SK-N-SH (cell line): Measurements from ENCODE around the gene ZNF415. TPM values are rescaled to one million over a fixed set of nuclear protein-coding genes. Genes with fewer than 3 reads are reported as not detected.

Source experiments
- CTCF ChIA-PET: fragments of 300-600, 350-600 bp; formaldehyde crosslinking; extraction: SDS; loops from one replicate; lab custom pipeline; 2021; lab: Yijun Ruan, JAX
- POLR2A ChIA-PET: fragments of 350-600 bp; sonication (Branson Sonifier 250); formaldehyde crosslinking; extraction: SDS; loops from one replicate; lab custom pipeline; 2020; ENCODE audit warnings: antibody characterized with exemption, inconsistent platforms; lab: Yijun Ruan, JAX
- DNase-seq: peaks from one replicate; pipeline ENCODE4 v3.0.0; 2012
- H2AFZ ChIP-seq: fragments of 200-600 bp; sonication (generic); 2 replicates; pipeline ENCODE4 v1.8.1; 2016; ENCODE audit warnings: antibody characterized with exemption, mild to moderate bottlenecking, low read depth
- H3F3A ChIP-seq: fragments of 200-600 bp; sonication (generic); replicated peaks from 2 replicates; pipeline ENCODE3; 2016; ENCODE audit warnings: antibody characterized with exemption, mild to moderate bottlenecking; ENCODE audit not compliant: insufficient read depth
- H3K27ac ChIP-seq, 2 experiments: fragments of 200-500 bp in 1 of 2; fragments of 200-600 bp in 1 of 2; sonication (Bioruptor generic) in 1 of 2; sonication (generic), shearing (Covaris generic) in 1 of 2; 2 replicates each; pipeline versions ENCODE4 v1.5.1 to v1.6.1; 2014 to 2016; ENCODE audit warnings: low read depth in 2 of 2, inconsistent platforms in 1 of 2, low read length in 1 of 2, mild to moderate bottlenecking in 1 of 2, mixed read lengths in 1 of 2
- H3K27me3 ChIP-seq: fragments of 200-600 bp; sonication (generic), shearing (Covaris generic); 2 replicates; pipeline ENCODE4 v1.6.1; 2016; ENCODE audit warnings: mixed run types; ENCODE audit not compliant: insufficient read depth
- H3K36me3 ChIP-seq, 2 experiments: fragments of 200-500 bp in 1 of 2; fragments of 200-600 bp in 1 of 2; sonication (Bioruptor generic) in 1 of 2; sonication (generic) in 1 of 2; replicated peaks in 1 of 2; 2 replicates each; pipeline versions ENCODE3 to v1.5.1; 2014 to 2016; ENCODE audit warnings: low read length in 1 of 2, mild to moderate bottlenecking in 1 of 2; ENCODE audit not compliant: insufficient read depth in 2 of 2, control insufficient read depth in 1 of 2
- H3K4me1 ChIP-seq, 2 experiments: fragments of 200-500 bp in 1 of 2; fragments of 200-600 bp in 1 of 2; sonication (Bioruptor generic) in 1 of 2; sonication (generic), shearing (Covaris generic) in 1 of 2; 2 replicates each; pipeline versions ENCODE4 v1.5.1 to v1.6.1; 2014 to 2016; ENCODE audit warnings: low read depth in 1 of 2, low read length in 1 of 2, mixed run types in 1 of 2; ENCODE audit not compliant: insufficient read depth in 2 of 2, control insufficient read depth in 1 of 2
- H3K4me2 ChIP-seq: fragments of 200-600 bp; sonication (generic), shearing (Covaris generic); 2 replicates; pipeline ENCODE4 v1.6.1; 2017; ENCODE audit warnings: mixed run types
- H3K4me3 ChIP-seq, 2 experiments: fragments of 200-500 bp in 1 of 2; fragments of 200-600 bp in 1 of 2; sonication (Bioruptor generic) in 1 of 2; sonication (generic), shearing (Covaris generic) in 1 of 2; 2 replicates each; pipeline versions ENCODE4 v1.5.1 to v1.8.1; 2014 to 2016; ENCODE audit warnings: low read depth in 2 of 2, inconsistent platforms in 1 of 2, low read length in 1 of 2, mild to moderate bottlenecking in 1 of 2, mixed read lengths in 1 of 2, moderate library complexity in 1 of 2
- H3K79me2 ChIP-seq: fragments of 200-600 bp; sonication (generic); 2 replicates; pipeline ENCODE4 v1.8.1; 2017; ENCODE audit warnings: mild to moderate bottlenecking; ENCODE audit not compliant: insufficient read depth
- H3K9ac ChIP-seq: fragments of 200-600 bp; sonication (generic); 2 replicates; pipeline ENCODE4 v1.6.1; 2017; ENCODE audit warnings: mixed run types
- H3K9me2 ChIP-seq: fragments of 200-600 bp; sonication (generic); 2 replicates; pipeline ENCODE4 v1.6.1; 2017; ENCODE audit warnings: mixed run types
- H3K9me3 ChIP-seq: fragments of 200-600 bp; sonication (generic); 2 replicates; pipeline ENCODE4 v1.6.1; 2017; ENCODE audit warnings: mixed run types, mild to moderate bottlenecking, moderate library complexity
- H4K20me1 ChIP-seq: fragments of 200-600 bp; sonication (generic); 2 replicates; pipeline ENCODE4 v1.6.1; 2017; ENCODE audit warnings: mild to moderate bottlenecking, mixed run types; ENCODE audit not compliant: insufficient read depth
- FOSL2 ChIP-seq: IDR thresholded peaks from 2 replicates; pipeline ENCODE4 v1.4.0; 2012; ENCODE audit warnings: low read depth, mild to moderate bottlenecking, moderate library complexity, borderline replicate concordance
- FOXM1 ChIP-seq: IDR thresholded peaks from 2 replicates; pipeline ENCODE4 v1.4.0; 2012; ENCODE audit warnings: low read depth, mild to moderate bottlenecking
- GATA2 ChIP-seq: sonication (generic); formaldehyde crosslinking; IDR thresholded peaks from 2 replicates; pipeline ENCODE4 v1.5.0; 2020; ENCODE audit warnings: mild to moderate bottlenecking, missing genetic modification reagents
- JUND ChIP-seq: IDR thresholded peaks from 2 replicates; pipeline ENCODE4 v1.4.0; 2012
- MEF2A ChIP-seq: IDR thresholded peaks from 2 replicates; pipeline ENCODE4 v1.4.0; 2012; ENCODE audit warnings: low read depth, borderline replicate concordance
- MXI1 ChIP-seq: IDR thresholded peaks from 2 replicates; pipeline ENCODE4 v1.6.1; 2012; ENCODE audit warnings: mild to moderate bottlenecking, low read depth, low read length, improper control_type of control experiment
- NRF1 ChIP-seq: IDR thresholded peaks from 2 replicates; pipeline ENCODE4 v1.6.1; 2012; ENCODE audit warnings: low read depth, mild to moderate bottlenecking, low read length
- POLR2AphosphoS5 ChIP-seq: IDR thresholded peaks from 2 replicates; pipeline ENCODE4 v1.6.1; 2012; ENCODE audit warnings: low read depth, low read length
- RAD21 ChIP-seq: IDR thresholded peaks from 2 replicates; pipeline ENCODE4 v1.6.1; 2012; ENCODE audit warnings: mild to moderate bottlenecking, low read length
- RCOR1 ChIP-seq: fragments of 150-350 bp; IDR thresholded peaks from 2 replicates; pipeline ENCODE4 v1.6.1; 2017; ENCODE audit warnings: antibody characterized with exemption, low read length
- RXRA ChIP-seq: IDR thresholded peaks from 2 replicates; pipeline ENCODE4 v1.4.0; 2012; ENCODE audit warnings: low read depth, mild to moderate bottlenecking, borderline replicate concordance
- SIN3A ChIP-seq: IDR thresholded peaks from 2 replicates; pipeline ENCODE4 v1.6.1; 2012; ENCODE audit warnings: low read depth, mild to moderate bottlenecking, low read length, moderate library complexity, borderline replicate concordance
- SMC3 ChIP-seq: IDR thresholded peaks from 2 replicates; pipeline ENCODE4 v1.6.1; 2012; ENCODE audit warnings: low read depth, low read length, improper control_type of control experiment
- TCF12 ChIP-seq: IDR thresholded peaks from 2 replicates; pipeline ENCODE4 v1.4.0; 2012
- TEAD4 ChIP-seq: IDR thresholded peaks from 2 replicates; pipeline ENCODE4 v1.4.0; 2012; ENCODE audit warnings: mild to moderate bottlenecking, borderline replicate concordance; ENCODE audit not compliant: insufficient read depth
- YY1 ChIP-seq: IDR thresholded peaks from 2 replicates; pipeline ENCODE4 v1.4.0; 2012; ENCODE audit warnings: low read depth, mild to moderate bottlenecking
- WGBS: methylation state at CpG from one replicate; pipeline ENCODE4 v1.1.6; 2017; ENCODE audit warnings: low lambda C conversion rate; 5-methylcytosine and 5-hydroxymethylcytosine counted together
- polyA plus RNA-seq, 3 experiments: library from polyadenylated mRNA; depleted of rRNA; stranded (reverse); fragments of >200 nt; gene quantifications; 2 replicates each; pipeline ENCODE4 v1.2.3, GENCODE V29; 2012
- TF ChIP-seq, protein P1 (sequence below): fragments of 200-600 bp; sonication (generic); IDR thresholded peaks from 2 replicates; pipeline ENCODE4 v1.6.1; 2017; ENCODE audit warnings: antibody characterized with exemption, mild to moderate bottlenecking, moderate library complexity
- TF ChIP-seq, protein P2 (sequence below): IDR thresholded peaks from 2 replicates; pipeline ENCODE4 v1.4.0; 2012; ENCODE audit warnings: low read depth, borderline replicate concordance
- TF ChIP-seq, protein P3 (sequence below): IDR thresholded peaks from 2 replicates; pipeline ENCODE4; 2012
- TF ChIP-seq, protein P4 (sequence below): IDR thresholded peaks from 2 replicates; pipeline ENCODE4 v1.4.0; 2012; ENCODE audit warnings: low read depth, borderline replicate concordance
- TF ChIP-seq, protein P5 (sequence below): fragments of 150-350 bp; IDR thresholded peaks from 2 replicates; pipeline ENCODE4 v1.6.1; 2017; ENCODE audit warnings: antibody characterized with exemption, low read length, low read depth, borderline replicate concordance

The ZNF415 gene
- polyA plus RNA-seq, 1 of the 3 experiments (the other 2 are of a cell fraction), result 1.6 TPM

DNA sequence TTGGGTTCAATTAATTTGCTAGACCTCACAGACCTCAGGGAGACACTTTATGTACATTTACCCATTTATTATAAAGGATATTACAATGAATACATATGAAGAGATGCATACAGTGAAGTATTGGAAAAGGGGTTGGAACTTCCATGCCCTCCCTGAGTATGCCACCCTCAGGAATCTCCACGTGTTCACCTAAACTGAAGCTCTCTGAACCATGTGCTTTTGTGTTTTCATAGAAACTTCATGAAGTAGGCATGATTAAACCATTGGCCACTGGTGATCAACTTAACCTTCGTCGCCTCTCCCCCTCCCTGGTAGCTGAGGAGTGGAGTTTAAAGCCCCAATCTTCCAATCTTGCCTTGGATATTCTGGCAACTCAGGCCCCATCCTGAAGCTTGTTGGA is 49.8 kb downstream of the ZNF415 start (continued):
- TF ChIP-seq JUND (no peak), RXRA (no peak), TEAD4 (no peak)
- TF ChIP-seq, protein P1, sequence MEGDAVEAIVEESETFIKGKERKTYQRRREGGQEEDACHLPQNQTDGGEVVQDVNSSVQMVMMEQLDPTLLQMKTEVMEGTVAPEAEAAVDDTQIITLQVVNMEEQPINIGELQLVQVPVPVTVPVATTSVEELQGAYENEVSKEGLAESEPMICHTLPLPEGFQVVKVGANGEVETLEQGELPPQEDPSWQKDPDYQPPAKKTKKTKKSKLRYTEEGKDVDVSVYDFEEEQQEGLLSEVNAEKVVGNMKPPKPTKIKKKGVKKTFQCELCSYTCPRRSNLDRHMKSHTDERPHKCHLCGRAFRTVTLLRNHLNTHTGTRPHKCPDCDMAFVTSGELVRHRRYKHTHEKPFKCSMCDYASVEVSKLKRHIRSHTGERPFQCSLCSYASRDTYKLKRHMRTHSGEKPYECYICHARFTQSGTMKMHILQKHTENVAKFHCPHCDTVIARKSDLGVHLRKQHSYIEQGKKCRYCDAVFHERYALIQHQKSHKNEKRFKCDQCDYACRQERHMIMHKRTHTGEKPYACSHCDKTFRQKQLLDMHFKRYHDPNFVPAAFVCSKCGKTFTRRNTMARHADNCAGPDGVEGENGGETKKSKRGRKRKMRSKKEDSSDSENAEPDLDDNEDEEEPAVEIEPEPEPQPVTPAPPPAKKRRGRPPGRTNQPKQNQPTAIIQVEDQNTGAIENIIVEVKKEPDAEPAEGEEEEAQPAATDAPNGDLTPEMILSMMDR, result no peak

DNA sequence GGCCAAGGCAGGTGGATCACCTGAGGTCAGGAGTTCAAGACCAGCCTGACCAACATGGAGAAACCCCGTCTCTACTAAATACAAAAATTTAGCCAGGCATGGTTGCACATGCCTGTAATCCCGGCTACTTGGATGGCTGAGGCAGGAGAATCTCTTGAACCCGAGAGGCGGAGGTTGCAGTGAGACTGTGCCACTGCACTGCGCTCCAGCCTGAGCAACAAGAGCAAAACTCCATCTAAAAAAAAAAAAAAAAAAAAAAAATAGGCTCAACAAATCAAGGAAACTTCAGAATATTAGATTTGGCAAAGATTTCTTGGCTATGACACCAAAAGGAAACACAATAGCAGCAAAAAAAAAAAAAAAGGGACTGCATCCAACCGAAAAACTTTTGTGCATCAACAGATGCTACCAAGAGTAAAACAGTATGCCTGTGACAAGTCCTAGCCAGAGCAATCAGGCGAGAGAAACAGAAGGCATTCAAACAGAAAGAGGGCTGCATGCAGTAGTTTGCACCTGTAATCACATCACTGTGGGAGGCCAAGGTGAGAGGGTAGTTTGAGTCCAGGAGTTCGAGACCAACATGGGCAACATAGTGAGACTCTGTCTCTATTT is 53.3 kb downstream of the ZNF415 start:
- Histone ChIP-seq H3K9me2 (no peaks in the 10 kb centered on the region), H3K27ac (no peak overlapping the region), H3F3A (no peaks in the 10 kb centered on the region), H3K4me2 (no peak overlapping the region), H3K27me3 (no peaks in the 10 kb centered on the region), H3K4me1 (no peaks in the 10 kb centered on the region), H3K9ac (no peak overlapping the region), H4K20me1 (no peaks in the 10 kb centered on the region), H3K4me3 (no peak overlapping the region), H3K79me2 (peaks cover 39% of the 10 kb centered on the region; the same call in 1 of the 2 replicates), H3K36me3 (peaks cover 28 to 66% of the 10 kb centered on the region in 2 experiments), H2AFZ (no peak overlapping the region), H3K9me3 (peaks cover 6% of the 10 kb centered on the region; the same call in 1 of the 2 replicates)
- CTCF ChIA-PET, result no interaction called here
- POLR2A ChIA-PET, result no interaction called here
- 83% methylated on average over 8 of the region's 8 CpGs for WGBS
- TF ChIP-seq, protein P2, sequence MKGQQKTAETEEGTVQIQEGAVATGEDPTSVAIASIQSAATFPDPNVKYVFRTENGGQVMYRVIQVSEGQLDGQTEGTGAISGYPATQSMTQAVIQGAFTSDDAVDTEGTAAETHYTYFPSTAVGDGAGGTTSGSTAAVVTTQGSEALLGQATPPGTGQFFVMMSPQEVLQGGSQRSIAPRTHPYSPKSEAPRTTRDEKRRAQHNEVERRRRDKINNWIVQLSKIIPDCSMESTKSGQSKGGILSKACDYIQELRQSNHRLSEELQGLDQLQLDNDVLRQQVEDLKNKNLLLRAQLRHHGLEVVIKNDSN, result no peak
- TF ChIP-seq YY1, result no peak
- no peak for TF ChIP-seq MEF2A
- no peak for TF ChIP-seq NRF1
- no peak for TF ChIP-seq FOSL2
- TF ChIP-seq MXI1, result no peak
- no peak for TF ChIP-seq SIN3A
- no peak for TF ChIP-seq GATA2 (CRISPR knock-in tag)
- TF ChIP-seq, protein P3, sequence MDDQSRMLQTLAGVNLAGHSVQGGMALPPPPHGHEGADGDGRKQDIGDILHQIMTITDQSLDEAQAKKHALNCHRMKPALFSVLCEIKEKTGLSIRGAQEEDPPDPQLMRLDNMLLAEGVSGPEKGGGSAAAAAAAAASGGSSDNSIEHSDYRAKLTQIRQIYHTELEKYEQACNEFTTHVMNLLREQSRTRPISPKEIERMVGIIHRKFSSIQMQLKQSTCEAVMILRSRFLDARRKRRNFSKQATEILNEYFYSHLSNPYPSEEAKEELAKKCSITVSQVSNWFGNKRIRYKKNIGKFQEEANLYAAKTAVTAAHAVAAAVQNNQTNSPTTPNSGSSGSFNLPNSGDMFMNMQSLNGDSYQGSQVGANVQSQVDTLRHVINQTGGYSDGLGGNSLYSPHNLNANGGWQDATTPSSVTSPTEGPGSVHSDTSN, result no peak
- no peak for TF ChIP-seq POLR2AphosphoS5
- TF ChIP-seq RXRA, result no peak
- TF ChIP-seq, protein P4, sequence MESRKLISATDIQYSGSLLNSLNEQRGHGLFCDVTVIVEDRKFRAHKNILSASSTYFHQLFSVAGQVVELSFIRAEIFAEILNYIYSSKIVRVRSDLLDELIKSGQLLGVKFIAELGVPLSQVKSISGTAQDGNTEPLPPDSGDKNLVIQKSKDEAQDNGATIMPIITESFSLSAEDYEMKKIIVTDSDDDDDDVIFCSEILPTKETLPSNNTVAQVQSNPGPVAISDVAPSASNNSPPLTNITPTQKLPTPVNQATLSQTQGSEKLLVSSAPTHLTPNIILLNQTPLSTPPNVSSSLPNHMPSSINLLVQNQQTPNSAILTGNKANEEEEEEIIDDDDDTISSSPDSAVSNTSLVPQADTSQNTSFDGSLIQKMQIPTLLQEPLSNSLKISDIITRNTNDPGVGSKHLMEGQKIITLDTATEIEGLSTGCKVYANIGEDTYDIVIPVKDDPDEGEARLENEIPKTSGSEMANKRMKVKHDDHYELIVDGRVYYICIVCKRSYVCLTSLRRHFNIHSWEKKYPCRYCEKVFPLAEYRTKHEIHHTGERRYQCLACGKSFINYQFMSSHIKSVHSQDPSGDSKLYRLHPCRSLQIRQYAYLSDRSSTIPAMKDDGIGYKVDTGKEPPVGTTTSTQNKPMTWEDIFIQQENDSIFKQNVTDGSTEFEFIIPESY, result no peak
- no peak for TF ChIP-seq RAD21
- TF ChIP-seq SMC3, result no peak
- TF ChIP-seq, protein P5, sequence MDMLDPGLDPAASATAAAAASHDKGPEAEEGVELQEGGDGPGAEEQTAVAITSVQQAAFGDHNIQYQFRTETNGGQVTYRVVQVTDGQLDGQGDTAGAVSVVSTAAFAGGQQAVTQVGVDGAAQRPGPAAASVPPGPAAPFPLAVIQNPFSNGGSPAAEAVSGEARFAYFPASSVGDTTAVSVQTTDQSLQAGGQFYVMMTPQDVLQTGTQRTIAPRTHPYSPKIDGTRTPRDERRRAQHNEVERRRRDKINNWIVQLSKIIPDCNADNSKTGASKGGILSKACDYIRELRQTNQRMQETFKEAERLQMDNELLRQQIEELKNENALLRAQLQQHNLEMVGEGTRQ, result no peak
- TF ChIP-seq TCF12, result no peak
- TF ChIP-seq FOXM1, result no peak
- TF ChIP-seq RCOR1, result no peak
- TF ChIP-seq JUND, result no peak
- no peak for DNase-seq
